Umbilical cord (tissue), 2 donors: ENCODE results near the gene LCA5L. TPM values are rescaled to one million over a fixed set of nuclear protein-coding genes. Genes with fewer than 3 reads are reported as not detected.
A peak's percentile ranks its signal among the peaks of the same experiment; 100 is the strongest.
"Not testable (repeated sequence)": the region's sequence is repeated elsewhere in the genome, so short reads cannot be mapped to it uniquely, and the experiment has no call there.

Source experiments
- DNase-seq: peaks from one replicate; pipeline ENCODE4 v3.0.0-alpha.2; 2015; ENCODE audit warnings: low spot score
- total RNA-seq: library from RNA; depleted of rRNA; stranded (reverse); fragments of >200 nt; gene quantifications from one replicate; pipeline ENCODE4 v1.2.3, GENCODE V29; 2014; ENCODE audit warnings: low replicate concordance; ENCODE audit not compliant: insufficient read depth

The LCA5L gene
- total RNA-seq, 1 donor from 2014 or later: 19.7 TPM

GRCh38 chr21:39451332-39452206, 6.0 kb upstream of the LCA5L start, which contains the start of gene SH3BGR:
Gene SH3BGR (plus strand): TSS chr21:39451970. CDS start chr21:39452097, 127 bp downstream.
- peak; percentile 40 for DNase-seq

DNA sequence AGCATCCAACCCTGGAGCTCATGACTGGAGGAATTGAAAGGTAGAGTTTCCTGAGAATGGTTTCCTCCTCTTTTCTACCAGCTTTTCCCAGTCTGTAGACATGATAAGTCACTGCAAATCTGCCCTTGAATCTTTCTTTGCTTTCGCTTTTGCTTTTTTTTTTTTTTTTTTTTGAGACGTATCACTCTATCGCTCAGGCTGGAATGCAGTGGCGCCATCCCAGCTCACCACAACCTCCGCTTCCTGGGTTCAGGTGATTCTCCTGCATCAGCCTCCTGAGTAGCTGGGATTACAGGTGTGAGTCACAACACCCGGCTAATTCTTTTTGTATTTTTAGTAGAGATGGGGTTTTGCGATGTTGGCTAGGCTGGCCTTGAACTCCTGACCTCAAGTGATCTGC, 1.7 kb upstream of the LCA5L start:
- DNase-seq: no peak

- peak; percentile 95 for DNase-seq
Observed at GRCh38 chr21:39444421-39445180, 977 bp downstream of the LCA5L start.

DNA sequence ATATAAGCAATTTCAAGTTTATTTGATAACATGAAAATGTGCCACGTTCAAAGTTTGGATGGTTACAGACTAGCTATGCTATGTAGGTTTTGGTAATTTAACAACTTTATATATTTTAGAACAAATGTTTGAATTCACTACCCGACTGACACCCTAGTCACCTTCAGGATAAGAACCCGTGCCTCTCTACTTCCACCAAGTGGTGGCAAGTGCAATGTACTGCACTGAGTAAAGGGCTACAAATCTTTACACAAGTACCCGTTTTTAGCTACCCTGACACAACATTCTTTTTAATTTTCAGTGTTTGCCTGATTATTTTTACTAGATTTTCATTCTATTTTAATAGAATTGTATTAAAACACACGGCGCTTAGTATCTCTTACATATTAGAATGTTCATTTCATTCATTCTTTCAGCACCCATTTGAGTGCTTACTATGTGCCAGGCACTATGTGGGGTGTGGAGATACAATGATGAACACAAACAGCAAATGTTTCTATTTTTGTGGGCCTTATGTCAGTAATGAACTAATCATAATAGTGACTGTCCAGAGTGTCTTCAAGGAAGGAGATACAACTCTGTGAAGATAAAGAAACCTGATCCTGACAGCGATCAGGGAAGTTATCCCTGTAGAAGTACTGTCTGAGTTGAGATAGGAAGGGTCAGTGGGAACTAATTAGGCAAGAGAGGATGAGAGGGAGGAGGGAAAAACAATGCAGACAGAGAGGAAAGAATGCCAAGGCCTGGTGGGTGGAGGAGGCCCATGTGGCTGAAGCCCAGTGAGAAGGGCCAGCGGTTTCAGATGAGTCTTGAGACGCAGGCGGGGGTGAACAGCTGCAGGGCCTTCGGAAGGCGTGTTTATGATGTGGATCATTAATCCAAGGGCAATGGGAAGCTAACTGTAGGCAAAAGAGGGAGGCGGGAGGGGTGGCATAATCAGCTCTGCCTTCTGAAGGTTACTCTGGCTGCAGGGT, 3.8 kb downstream of the LCA5L start:
- DNase-seq: peak; percentile 32

- DNase-seq: no peak
Observed at GRCh38 chr21:39439232-39439631, 6.3 kb downstream of the LCA5L start.

DNA sequence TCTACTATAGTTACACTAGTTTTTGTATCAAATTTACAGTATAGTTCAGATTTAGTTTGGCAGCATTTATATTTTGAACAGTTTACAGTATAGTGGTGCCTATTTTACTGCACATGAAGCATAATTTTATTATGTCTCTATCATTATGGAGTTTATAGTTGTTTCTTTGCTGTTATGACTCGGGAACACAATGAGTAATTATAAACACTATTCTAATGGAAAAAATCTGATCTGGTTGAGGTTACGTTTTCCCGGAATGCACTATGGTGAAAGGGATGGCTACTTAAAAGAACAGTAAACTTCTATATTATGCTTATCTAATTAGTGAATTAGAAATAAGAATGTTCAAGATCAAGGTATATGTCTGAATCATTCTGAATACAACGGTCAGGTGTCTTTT, 10.6 kb downstream of the LCA5L start:
- no peak for DNase-seq

DNA sequence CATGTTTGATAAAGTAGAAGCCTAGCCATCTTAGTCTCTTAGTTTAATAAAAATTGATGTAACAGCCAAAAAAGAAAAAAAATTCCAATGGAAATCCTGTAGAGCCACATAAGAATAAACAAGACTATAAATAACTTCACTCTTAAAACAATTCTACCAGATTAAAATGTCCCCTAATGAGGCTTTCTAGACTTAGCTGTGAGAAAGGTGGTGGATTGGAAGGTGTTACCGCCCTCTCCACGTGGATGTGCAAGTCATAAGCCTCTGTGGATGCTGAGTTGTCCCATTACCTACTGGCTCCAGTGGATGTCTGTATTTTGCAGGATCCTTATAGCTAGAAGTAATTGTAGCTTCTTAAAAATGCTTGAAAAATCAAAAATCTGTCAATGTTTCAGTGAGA, 14.6 kb downstream of the LCA5L start:
- DNase-seq: no peak

GRCh38 chr21:39430457-39430856, 15.1 kb downstream of the LCA5L start:
- no peak for DNase-seq

DNA sequence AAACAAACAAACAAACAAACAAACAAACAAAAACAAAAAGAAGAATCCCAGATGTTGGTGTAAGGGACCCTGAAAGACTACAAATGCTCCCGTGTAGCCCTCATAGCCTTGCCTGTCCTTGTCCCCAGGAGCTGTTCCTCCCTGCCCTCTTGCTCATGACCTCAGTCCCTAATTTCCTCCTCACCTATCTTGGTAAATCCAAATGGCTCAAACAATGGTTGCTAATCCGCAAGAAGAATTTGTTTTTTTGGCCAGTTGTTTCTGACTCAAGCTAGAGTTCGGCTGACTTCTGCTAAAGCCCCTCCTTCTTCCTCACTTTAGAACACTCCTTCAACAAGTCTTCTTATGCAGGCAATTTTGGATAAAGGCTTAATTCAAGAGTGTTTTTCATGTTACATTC, 15.6 kb downstream of the LCA5L start:
- DNase-seq: no peak

- no peak for DNase-seq
Observed at GRCh38 chr21:39429445-39429844, 16.1 kb downstream of the LCA5L start.

- DNase-seq: peak; percentile 73
Observed at GRCh38 chr21:39422527-39423241, 22.9 kb downstream of the LCA5L start.

- DNase-seq: not testable (repeated sequence)
Observed at GRCh38 chr21:39419204-39419603, 26.4 kb downstream of the LCA5L start.

DNA sequence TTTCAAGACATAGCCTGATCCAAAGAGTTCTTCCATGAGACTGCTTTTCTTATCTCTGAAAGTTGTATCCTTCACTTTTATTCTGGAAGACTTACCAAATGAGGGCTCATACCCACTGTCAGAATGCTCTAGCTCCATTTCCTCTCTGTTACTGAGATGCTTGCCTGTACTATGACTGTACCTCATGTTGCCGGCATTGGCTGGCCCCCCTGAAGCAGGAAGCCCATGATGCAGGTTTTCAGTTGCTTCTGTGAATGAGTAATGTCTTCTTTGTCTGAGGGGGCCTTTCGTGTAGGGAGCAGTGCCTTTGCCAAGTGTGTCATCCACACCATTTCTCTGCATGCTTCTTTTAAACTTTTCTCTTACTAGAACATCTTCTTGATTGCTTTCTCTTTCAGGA, 39.5 kb downstream of the LCA5L start:
- DNase-seq: no peak

DNA sequence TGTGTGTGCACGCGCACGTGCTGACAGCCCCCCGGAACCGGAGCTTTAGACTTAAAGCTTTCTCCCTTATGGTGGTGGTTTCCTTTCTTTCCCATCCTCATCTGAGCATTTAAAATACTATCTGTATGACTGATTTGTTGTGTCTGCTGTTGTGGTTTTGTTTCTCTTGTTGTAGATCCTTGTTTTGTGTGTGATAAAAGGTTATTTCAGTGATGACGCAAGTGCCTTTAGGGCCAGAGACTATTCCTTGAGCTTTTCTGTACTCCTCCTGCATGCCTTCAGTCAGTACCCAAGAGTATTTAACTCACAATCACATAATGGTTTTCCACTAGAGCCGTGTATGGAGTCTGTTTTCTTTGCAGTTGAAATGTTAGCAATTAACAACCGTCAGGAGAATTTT, 45.4 kb downstream of the LCA5L start:
- no peak for DNase-seq

DNA sequence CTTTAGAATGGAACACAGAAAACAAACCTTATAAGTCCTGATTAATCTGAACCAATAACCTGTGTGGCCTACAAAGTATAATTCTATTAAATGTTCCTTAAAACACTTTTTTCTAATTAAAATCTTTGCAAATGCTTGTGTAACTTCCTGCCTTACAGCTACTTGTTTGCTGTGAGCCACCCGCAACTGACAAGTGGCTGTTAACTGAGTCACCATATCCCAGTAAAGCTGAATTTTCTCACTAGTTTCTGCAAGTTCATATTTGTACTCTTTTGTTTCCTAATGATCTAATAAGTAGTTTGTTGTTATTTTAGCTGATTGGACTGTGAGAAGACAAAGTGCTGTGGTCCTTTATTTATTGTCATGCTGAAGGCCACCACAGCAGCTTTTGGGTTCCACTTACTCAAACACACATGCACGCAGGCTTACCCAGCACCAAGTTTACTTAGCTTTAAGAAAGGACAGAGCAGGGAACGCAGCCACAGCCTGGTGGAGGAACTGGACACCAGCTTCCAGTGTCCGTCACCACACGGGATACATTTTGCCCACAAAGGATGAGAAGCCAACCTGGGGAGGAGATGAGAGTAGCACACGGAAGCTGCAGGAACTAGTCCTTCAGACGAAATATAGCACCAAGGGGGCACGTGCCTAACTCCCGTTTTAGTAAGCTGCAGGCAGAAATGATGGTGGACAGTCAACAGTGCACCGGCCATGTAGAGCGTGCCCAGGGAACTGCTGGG, 47.8 kb downstream of the LCA5L start:
- DNase-seq: no peak

DNA sequence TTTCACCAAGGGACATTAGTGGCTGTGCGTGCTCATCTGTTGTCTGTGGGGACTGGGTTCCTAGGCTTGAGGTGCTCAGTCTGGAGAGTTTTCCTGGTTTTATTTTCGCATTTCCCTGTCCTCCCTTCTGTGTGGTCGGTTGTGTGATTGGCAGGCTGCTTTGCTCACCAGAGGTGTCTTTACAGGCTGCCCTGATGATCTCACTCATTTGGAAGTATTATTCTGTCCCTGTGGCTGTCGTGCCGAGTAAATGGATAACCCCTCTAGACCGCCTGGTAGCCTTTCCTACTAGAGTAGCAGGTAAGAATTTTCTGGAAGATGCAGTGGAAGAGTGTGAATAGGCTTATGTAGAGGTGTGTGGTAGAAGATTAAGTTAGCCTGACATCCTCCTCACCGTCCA, 52.6 kb downstream of the LCA5L start:
- no peak for DNase-seq

GRCh38 chr21:39390212-39390765, 55.3 kb downstream of the LCA5L start:
- no peak for DNase-seq

DNA sequence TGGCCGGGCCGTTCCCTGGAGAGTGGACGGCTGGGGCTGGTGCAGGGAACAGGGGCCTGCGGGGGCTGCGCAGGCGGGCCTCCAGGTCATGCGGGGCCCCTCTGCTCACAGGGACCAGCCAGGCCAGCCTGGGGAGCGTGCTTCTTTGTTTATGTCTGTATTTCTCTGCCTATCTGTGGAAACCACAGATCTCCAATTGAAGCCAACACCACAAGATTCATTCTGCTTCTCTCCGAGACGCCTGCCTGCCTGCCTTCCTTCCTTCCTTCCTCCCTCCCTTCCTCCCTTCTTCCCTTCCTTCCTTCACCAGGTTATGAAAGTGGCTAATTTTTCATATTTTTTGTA, 56.8 kb downstream of the LCA5L start:
- no peak for DNase-seq

DNA sequence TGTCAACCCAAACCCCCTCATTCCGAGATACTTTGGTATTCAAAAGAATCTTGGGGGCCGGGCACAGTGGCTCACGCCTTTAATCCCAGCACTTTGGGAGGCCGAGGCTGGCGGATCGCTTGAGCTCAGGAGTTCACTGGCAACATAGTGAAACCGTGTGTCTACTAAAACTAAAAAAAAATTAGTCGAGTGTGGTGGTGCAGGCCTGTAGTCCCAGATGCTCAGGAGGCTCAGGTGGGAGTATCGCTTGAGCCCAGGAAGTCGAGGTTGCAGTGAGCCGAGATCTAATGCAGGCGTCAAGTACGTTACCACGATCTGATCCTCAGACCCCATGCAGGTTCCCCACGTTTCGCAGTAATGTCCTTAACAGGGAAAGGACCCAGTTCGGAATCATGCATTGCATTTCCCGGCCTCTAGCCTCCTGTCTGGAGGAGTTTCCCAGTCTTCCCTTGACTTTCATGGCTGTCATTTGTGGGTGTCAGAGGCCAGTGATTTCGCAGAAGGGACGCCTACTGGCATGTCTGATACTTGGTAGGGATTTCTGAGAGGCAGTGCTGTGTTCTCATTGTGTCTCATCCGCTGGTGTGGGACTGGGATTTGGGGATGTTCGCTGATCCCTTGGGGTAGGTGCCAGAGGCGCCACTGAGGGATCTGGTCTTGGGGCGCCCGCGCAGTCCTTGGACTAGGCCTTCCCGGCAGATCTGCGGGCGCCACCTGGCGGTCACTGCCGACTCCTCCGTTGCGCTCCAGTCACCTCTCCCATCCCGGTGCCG, 57.4 kb downstream of the LCA5L start:
- peak; percentile 84 for DNase-seq
